Measurements from ENCODE around the gene C2CD4A. TPM values are rescaled to one million over a fixed set of nuclear protein-coding genes. Genes with fewer than 3 reads are reported as not detected.

C2CD4A gene
- total and polyA plus RNA-seq, 2 of the 4 experiments (the other 2 are of a cell fraction) = not detected

GRCh38 chr15:62112081-62112480 is 45.3 kb downstream of the C2CD4A start:
- Histone ChIP-seq H4K8ac (ENCODE audit: low read depth in 2 of 2, low read length in 2 of 2) (no peak overlapping the region), H3K27me3 (ENCODE audit: control insufficient read depth, insufficient read depth, low read length) (no peaks in the 10 kb centered on the region), H4K5ac (ENCODE audit: low read depth, low read length) (no peak overlapping the region), H4K91ac (ENCODE audit: insufficient read depth, low read depth, low read length) (no peak overlapping the region), H2AK5ac (ENCODE audit: low read depth, low read length) (no peak overlapping the region), H3K14ac (replicated peaks; ENCODE audit: low read depth, low read length) (no peak overlapping the region), H3K4me2 (ENCODE audit: low read depth, low read length) (no peak overlapping the region), H3K23ac (ENCODE audit: low read depth, low read length) (no peak overlapping the region), H4K20me1 (ENCODE audit: insufficient read depth, low read length) (no peaks in the 10 kb centered on the region), H3K4me3 (ENCODE audit: insufficient read depth, low read depth, low read length) (no peak overlapping the region), H2AK9ac (replicated peaks; ENCODE audit: low read depth, low read length, poor library complexity) (no peak overlapping the region), H2AFZ (replicated peaks; ENCODE audit: low read length, poor library complexity) (no peak overlapping the region), H3K79me1 (ENCODE audit: low read depth in 1 of 2, low read length in 2 of 2) (no peaks in the 10 kb centered on the region), H3K56ac (ENCODE audit: extremely low read depth, insufficient read depth, low read length) (no peak overlapping the region), H3K4ac (ENCODE audit: low read depth, low read length) (no peak overlapping the region), H2BK120ac (ENCODE audit: low read depth, low read length) (no peak overlapping the region), H3K27ac (ENCODE audit: insufficient read depth, low read length) (no peak overlapping the region), H2BK20ac (ENCODE audit: low read depth, low read length) (no peak overlapping the region), H3K36me3 (ENCODE audit: control insufficient read depth, insufficient read depth, low read length) (no peaks in the 10 kb centered on the region), H3K4me1 (ENCODE audit: control insufficient read depth, insufficient read depth, low read length) (peaks cover 5% of the 10 kb centered on the region), H2BK5ac (ENCODE audit: low read depth, low read length, poor library complexity, severe bottlenecking) (no peak overlapping the region), H3K9me3 (ENCODE audit: control insufficient read depth, insufficient read depth, low read length) (no peaks in the 10 kb centered on the region), H3K9me1 (ENCODE audit: insufficient read depth, low read length) (peaks cover 2% of the 10 kb centered on the region; the same call in 1 of the 2 replicates), H3K9ac (ENCODE audit: low read depth, low read length) (no peak overlapping the region), H2BK15ac (ENCODE audit: low read depth, low read length) (no peak overlapping the region), H3K18ac (ENCODE audit: low read depth, low read length) (no peak overlapping the region)
- TF ChIP-seq CHD1 (IDR thresholded peaks at IDR 0.05; ENCODE audit: low read depth, low read length) (no peak), RAD21 (IDR thresholded peaks at IDR 0.05; ENCODE audit: low read length) (no peak), ELK1 (IDR thresholded peaks at IDR 0.05; ENCODE audit: borderline replicate concordance, low read depth, low read length) (no peak), USF2 (IDR thresholded peaks at IDR 0.05; ENCODE audit: low read depth, low read length) (no peak), RFX5 (IDR thresholded peaks at IDR 0.05; ENCODE audit: low read depth, low read length) (no peak), CTCF (conservative IDR thresholded peaks at IDR 0.05; ENCODE audit: low read depth, low read length) (no peak), FOS (IDR thresholded peaks at IDR 0.05; ENCODE audit: low read depth, low read length) (no peak), RCOR1 (IDR thresholded peaks at IDR 0.05; ENCODE audit: insufficient replicate concordance, low read length) (no peak), MAFK (IDR thresholded peaks at IDR 0.05; ENCODE audit: low read depth, low read length) (no peak), SMC3 (IDR thresholded peaks at IDR 0.05; ENCODE audit: low read depth, low read length) (no peak), NFE2L2 (IDR thresholded peaks at IDR 0.05; ENCODE audit: low read depth, low read length) (no peak), BHLHE40 (IDR thresholded peaks at IDR 0.05; ENCODE audit: low read depth, low read length) (no peak), MXI1 (IDR thresholded peaks at IDR 0.05; ENCODE audit: borderline replicate concordance, low read depth, low read length) (no peak), CEBPB (IDR thresholded peaks at IDR 0.05; ENCODE audit: low read depth, low read length) (no peak), POLR2A (IDR thresholded peaks at IDR 0.05; ENCODE audit: low read depth, low read length) (no peak), MAZ (IDR thresholded peaks at IDR 0.05; ENCODE audit: borderline replicate concordance, low read depth, low read length) (no peak)
- WGBS, 2 experiments (ENCODE audit: extremely low coverage in 2 of 2, insufficient read length in 1 of 2) = no CpG with 5 or more reads among the region's 4 CpGs
- no TSS peak for BruUV-seq (replicated peaks)
- in situ Hi-C loops (cut with MboI; ENCODE audit: low sequenced_read_pairs) = no loop called here
- CTCF ChIA-PET = no interaction called here
- POLR2A ChIA-PET (ENCODE audit: unreplicated experiment) = no interaction called here
- no peak for ATAC-seq (ENCODE audit: low read depth)
- dilution Hi-C loops (cut with HindIII; ENCODE audit: low sequenced_read_pairs, unreplicated experiment) = no loop called here
- intact Hi-C loops (cut with micrococcal nuclease) = no loop called here
- no peak for DNase-seq

All from IMR-90 (cell line).